AG09309 (cell line): Measurements from ENCODE around the gene FAM227B.
"Not testable (repeated sequence)": the region's sequence is repeated elsewhere in the genome, so short reads cannot be mapped to it uniquely, and the experiment has no call there.

Experiments used
- DNase-seq: peaks from one replicate; pipeline ENCODE4 v3.0.0-alpha.2; 2010; ENCODE audit warnings: low read depth
- H3K4me3 ChIP-seq: 2 replicates; pipeline ENCODE4 v1.5.1; 2011; ENCODE audit warnings: mild to moderate bottlenecking, low read depth, low read length, moderate library complexity; ENCODE audit not compliant: control insufficient read depth
- TF ChIP-seq, protein P1 (sequence below): IDR thresholded peaks from 2 replicates; pipeline ENCODE4 v1.5.1; 2011; ENCODE audit warnings: mild to moderate bottlenecking, low read depth, low read length, inconsistent platforms; ENCODE audit not compliant: insufficient read depth, control insufficient read depth; ENCODE audit errors: missing control alignments

Gene FAM227B

DNA sequence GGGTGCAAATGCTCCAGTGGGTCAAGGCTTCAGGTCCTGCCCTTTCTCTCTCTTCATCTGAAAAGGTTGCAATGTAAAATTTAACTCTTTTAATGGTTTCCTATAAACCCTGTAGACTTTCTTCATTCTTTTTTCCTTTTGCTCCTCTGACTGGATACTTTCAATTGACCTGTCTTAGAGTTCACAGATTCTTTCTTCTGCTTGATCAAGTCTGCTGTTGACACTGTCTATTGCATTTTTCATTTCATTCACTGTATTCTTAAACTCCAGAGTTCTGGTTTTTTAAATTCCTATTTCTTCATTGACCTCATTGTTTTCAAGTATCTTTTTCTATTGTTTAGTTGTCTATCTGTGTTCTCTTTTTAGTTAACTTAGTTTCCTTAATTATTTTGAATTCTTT, 82.1 kb downstream of the FAM227B start:
- TF ChIP-seq, protein P1, sequence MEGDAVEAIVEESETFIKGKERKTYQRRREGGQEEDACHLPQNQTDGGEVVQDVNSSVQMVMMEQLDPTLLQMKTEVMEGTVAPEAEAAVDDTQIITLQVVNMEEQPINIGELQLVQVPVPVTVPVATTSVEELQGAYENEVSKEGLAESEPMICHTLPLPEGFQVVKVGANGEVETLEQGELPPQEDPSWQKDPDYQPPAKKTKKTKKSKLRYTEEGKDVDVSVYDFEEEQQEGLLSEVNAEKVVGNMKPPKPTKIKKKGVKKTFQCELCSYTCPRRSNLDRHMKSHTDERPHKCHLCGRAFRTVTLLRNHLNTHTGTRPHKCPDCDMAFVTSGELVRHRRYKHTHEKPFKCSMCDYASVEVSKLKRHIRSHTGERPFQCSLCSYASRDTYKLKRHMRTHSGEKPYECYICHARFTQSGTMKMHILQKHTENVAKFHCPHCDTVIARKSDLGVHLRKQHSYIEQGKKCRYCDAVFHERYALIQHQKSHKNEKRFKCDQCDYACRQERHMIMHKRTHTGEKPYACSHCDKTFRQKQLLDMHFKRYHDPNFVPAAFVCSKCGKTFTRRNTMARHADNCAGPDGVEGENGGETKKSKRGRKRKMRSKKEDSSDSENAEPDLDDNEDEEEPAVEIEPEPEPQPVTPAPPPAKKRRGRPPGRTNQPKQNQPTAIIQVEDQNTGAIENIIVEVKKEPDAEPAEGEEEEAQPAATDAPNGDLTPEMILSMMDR = no peak
- no peak for DNase-seq
- no peak overlapping the region for H3K4me3 ChIP-seq

DNA sequence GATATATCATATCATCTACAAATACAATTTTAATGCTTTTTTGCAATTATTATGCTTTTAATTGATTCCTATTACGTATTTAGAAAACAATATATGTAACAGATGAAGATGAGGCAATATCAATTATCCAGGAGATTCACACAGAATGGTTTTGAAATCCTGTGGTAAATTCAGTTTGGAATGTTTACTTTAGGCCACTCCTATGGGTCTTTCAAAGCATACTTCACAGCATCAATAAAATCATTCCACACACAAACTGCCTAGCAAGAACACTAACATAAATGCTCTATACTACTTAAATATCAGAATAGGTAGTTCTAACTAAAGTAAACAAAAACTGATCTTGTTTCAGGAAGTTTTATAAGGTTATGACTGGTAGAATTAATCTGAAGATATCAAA, 90.5 kb downstream of the FAM227B start:
- H3K4me3 ChIP-seq = no peak overlapping the region
- peak; percentile 20 for DNase-seq
- TF ChIP-seq, protein P1 = no peak

DNA sequence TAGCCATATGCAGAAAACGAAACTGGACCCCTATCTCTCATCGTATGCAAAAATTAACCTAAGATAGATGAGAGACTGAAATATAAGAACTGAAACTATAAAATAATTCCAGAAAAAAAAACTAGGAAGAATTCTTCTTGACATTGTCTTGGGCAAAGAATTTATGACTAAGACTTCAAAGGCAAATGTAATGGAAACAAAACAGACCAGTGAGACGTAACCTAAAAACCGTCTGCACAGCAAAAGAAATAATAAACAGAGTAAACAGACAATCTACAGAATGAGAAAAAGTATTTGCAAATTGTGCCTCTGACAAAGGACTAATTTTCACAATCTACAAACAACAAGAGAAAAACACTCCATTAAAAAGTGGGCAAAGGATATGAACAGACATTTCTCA, 92.3 kb downstream of the FAM227B start:
- TF ChIP-seq, protein P1 = no peak
- DNase-seq = no peak
- H3K4me3 ChIP-seq = no peak overlapping the region

DNA sequence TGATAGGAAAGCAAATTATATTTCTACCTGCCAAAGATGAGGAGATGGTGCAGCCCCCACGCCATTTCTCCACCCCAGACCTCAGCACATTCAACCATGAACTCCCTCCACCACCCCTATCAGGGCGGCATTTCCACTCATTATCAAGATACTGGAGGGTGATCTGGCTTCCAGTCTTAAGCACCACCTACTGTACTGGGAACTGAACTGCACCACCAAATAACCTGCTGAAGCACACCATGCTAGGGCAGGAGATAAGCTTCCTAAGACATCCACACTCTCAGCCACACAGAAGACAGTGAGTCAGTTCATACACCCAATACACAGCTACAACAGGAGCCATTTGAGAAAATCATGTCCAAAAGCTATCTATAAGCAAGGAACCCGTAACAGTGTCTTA, 98.8 kb downstream of the FAM227B start:
- TF ChIP-seq, protein P1 = peak; percentile 36
- DNase-seq = no peak
- H3K4me3 ChIP-seq = no peak overlapping the region

DNA sequence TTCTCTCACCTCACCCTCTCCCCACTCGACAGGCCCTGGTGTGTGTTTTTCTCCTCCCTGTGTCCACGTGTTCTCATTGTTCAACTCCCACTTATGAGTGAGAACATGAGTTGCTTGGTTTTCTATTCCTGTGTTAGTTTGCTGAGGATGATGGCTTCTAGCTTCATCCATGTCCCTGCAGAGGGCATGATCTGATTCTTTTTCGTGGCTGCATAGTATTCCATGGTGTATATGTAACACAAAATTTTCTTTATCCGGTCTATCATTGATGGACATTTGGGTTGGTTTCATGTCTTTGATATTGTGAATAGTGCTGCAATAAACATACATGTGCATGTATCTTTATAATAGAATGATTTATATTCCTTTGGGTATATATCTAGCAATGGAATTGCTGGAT, 107.9 kb downstream of the FAM227B start:
- H3K4me3 ChIP-seq, DNase-seq: not testable (repeated sequence)

DNA sequence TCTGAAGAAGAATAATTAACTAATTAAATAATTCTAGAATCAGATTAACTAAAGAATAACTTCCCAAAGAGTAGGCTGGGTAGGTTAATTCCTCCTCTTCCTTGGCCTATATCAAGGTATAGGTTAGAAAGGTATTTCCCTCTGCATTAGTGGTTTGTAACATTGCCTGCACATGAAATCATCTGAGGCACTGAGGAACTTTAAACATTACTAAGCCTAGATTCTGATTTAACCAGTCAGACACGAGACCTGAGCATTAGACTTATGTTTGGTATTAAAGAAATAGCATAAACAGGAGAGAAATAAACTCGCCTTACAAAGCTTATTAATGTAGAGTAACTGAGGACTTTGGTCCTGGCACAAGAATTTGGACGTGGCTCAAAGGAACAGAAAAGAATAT, 113.4 kb downstream of the FAM227B start:
- H3K4me3 ChIP-seq = no peak overlapping the region
- TF ChIP-seq, protein P1 = no peak
- DNase-seq = no peak

DNA sequence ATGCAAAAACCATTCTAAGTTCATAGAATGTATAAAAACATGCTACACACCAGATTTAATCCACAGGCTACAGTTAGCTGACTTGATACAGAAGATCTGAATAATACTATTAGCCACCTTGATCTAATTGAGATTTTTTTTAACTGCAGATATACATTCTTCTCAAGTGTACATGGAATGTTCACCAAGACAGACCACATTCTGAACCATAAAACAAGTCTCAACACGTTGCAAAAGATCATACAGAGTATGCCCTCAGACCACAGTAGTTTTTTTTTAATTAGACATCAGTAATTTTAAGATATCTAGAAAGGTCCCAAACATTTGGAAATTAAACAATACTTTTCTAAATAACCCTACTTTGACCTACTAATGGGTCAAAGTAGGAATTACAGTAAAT, 114.3 kb downstream of the FAM227B start:
- DNase-seq = no peak
- TF ChIP-seq, protein P1 = no peak
- no peak overlapping the region for H3K4me3 ChIP-seq
